Gastroesophageal sphincter (tissue), 4 donors: ENCODE measurements around the gene NSDHL. TPM values are rescaled to one million over a fixed set of nuclear protein-coding genes. Genes with fewer than 3 reads are reported as not detected.

ENCODE experiments used
- ATAC-seq: fragments of 150-250 bp; one replicate; pipeline ENCODE4 v1.9.1; 2016; ENCODE audit warnings: mild to moderate bottlenecking, moderate library complexity
- H3K27ac ChIP-seq, 4 donors: fragments of 200-600 bp; sonication (generic) in 3 of 4; 1 replicate in 3 of 4; 2 replicates in 1 of 4; pipeline ENCODE4 v1.5.1; 2016 to 2019
- H3K27me3 ChIP-seq: fragments of 200-600 bp; sonication (generic); one replicate; pipeline ENCODE4 v1.5.1; 2019
- H3K36me3 ChIP-seq, 2 donors: fragments of 200-600 bp; sonication (generic); one replicate each; pipeline ENCODE4 v1.5.1; 2019; ENCODE audit warnings: control low read depth in 1 of 2
- H3K4me1 ChIP-seq, 3 donors: fragments of 200-600 bp; sonication (generic); 1 replicate in 2 of 3; 2 replicates in 1 of 3; pipeline ENCODE4 v1.5.1; 2016 to 2019; ENCODE audit warnings: control low read depth in 2 of 3
- H3K4me3 ChIP-seq, 2 donors: fragments of 200-600 bp; sonication (generic); one replicate each; pipeline ENCODE4 v1.5.1; 2019; ENCODE audit warnings: mild to moderate bottlenecking in 1 of 2, moderate library complexity in 1 of 2
- H3K9me3 ChIP-seq, 3 donors: fragments of 200-600 bp; sonication (generic); one replicate each; pipeline ENCODE4 v1.5.1; 2017 to 2019; ENCODE audit warnings: control low read depth in 2 of 3
- EP300 ChIP-seq: sonication (generic); formaldehyde crosslinking; IDR thresholded peaks from one replicate; pipeline ENCODE4 v1.6.1; 2017; ENCODE audit warnings: antibody characterized with exemption, mild to moderate bottlenecking
- POLR2A ChIP-seq, 2 donors: fragments of 450-650 bp; IDR thresholded peaks; one replicate each; pipeline ENCODE4 v1.6.1; 2017; ENCODE audit warnings: antibody characterized with exemption in 2 of 2, mild to moderate bottlenecking in 2 of 2, moderate library complexity in 1 of 2
- POLR2AphosphoS5 ChIP-seq: sonication (generic); formaldehyde crosslinking; IDR thresholded peaks from one replicate; pipeline ENCODE4 v1.6.1; 2017; ENCODE audit warnings: antibody characterized with exemption
- whole genome bisulfite sequencing, 2 donors: methylation state at CpG; one replicate each; pipeline ENCODE4 v1.1.5; 2018; ENCODE audit warnings: low coverage in 1 of 2; 5-methylcytosine and 5-hydroxymethylcytosine counted together
- total RNA-seq, 4 donors: library from RNA; depleted of rRNA; stranded (reverse); fragments of >200 nt; gene quantifications; one replicate each; pipeline ENCODE4 v1.1.0, GENCODE V29; 2016
- TF ChIP-seq, protein P1 (sequence below), 4 experiments: fragments of 200-600 bp in 2 of 4; fragments of 450-650 bp in 2 of 4; sonication (generic) in 1 of 4; IDR thresholded peaks; one replicate each; pipeline ENCODE4 v1.5.1; 2017 to 2019; ENCODE audit warnings: antibody characterized with exemption in 4 of 4, mild to moderate bottlenecking in 2 of 4, moderate library complexity in 2 of 4

NSDHL gene
- total RNA-seq, 4 donors from 2014 or later, result 3.7 to 14.2 (median 10.8) TPM

DNA sequence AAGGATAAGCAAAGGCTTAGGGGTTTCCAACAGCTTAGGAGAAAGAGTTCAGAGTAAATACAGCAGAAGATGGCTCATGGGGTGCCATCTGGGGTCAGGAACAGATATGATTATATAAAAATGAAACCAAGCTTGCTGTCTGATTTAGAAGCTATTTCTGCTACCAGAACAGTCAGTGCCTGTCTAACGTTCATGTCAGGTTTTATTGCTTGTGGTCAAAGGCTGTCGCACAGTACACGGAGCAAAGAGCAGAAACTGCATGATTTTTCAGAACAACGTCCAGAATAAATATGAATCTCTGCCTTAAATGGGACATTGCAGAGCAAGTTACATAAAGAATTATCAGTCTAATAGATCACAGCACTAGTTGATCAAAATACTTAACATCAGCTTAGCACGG is 17.7 kb upstream of the NSDHL start:
- Histone ChIP-seq H3K36me3 (no peaks in the 10 kb centered on the region), H3K9me3 (no peaks in the 10 kb centered on the region)
- TF ChIP-seq POLR2AphosphoS5, result no peak

DNA sequence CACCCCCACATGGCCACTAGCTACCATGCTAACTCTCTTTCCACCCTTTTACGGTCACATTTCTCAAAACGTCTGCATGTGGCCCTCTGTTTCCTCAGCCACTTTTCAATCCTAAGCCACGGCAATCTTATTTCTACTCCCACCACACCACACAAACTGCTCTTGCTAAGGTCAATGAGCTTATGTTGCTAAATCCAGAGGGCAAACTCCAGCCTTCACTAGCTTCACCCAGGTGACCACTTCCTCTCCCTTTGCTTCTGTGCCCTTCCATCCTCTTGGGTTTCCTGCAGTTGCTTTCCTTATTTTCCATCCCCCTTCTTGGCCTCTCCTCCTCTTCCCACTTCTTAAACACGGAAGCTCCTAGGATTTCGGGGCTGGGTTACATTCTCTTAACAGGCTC is 16.8 kb upstream of the NSDHL start:
- H3K36me3 ChIP-seq, result no peaks in the 10 kb centered on the region
- ATAC-seq, result no peak
- H3K9me3 ChIP-seq, result no peaks in the 10 kb centered on the region

More for the DNA sequence above, 17.7 kb upstream of the NSDHL start:
- no peak for ATAC-seq
- no peak overlapping the region for H3K4me3 ChIP-seq
- peaks cover 3% of the 10 kb centered on the region for H3K27me3 ChIP-seq
- WGBS, 2 donors, result 42 to 56% methylated on average over 5 of the region's 5 CpGs
- no peak overlapping the region for H3K27ac ChIP-seq
- no peaks in the 10 kb centered on the region for H3K4me1 ChIP-seq

DNA sequence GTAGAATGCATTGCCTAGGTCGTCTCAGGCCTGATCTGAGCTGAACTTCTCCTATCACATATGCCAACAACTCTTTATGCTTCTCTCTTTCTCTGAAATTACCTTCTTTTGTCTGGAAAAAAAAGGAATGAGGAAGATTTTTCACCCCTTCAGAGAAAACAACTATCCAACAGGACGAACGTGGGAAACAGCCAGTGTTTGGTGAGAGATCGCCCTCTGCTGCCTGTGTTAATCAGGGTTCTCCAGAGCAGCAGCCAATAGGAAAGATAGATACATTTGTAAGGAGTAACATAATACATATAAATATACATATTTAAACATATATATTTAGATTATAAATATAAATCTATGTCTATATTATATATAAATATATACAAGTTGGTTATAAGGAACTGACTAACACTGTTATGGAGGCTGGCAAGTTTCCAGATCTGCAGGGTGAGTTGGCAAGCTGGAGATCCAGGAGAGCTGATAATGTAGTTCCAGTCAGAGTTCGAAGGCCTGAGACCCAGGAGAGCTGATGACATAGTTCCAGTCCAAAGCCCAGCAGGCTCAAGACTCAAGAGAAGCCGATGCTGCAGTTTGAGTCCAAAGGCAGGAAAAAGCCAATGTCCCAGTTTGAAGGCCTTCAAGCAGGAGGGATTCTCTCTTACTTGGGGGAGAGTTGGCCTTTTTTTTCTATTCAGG is 13.6 kb upstream of the NSDHL start:
- TF ChIP-seq EP300 (no peak), POLR2A (IDR thresholded peaks at IDR 0.05) (no peak), POLR2AphosphoS5 (no peak)
- TF ChIP-seq, protein P1, sequence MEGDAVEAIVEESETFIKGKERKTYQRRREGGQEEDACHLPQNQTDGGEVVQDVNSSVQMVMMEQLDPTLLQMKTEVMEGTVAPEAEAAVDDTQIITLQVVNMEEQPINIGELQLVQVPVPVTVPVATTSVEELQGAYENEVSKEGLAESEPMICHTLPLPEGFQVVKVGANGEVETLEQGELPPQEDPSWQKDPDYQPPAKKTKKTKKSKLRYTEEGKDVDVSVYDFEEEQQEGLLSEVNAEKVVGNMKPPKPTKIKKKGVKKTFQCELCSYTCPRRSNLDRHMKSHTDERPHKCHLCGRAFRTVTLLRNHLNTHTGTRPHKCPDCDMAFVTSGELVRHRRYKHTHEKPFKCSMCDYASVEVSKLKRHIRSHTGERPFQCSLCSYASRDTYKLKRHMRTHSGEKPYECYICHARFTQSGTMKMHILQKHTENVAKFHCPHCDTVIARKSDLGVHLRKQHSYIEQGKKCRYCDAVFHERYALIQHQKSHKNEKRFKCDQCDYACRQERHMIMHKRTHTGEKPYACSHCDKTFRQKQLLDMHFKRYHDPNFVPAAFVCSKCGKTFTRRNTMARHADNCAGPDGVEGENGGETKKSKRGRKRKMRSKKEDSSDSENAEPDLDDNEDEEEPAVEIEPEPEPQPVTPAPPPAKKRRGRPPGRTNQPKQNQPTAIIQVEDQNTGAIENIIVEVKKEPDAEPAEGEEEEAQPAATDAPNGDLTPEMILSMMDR (IDR thresholded peaks at IDR 0.05), result no peak
- 22 to 42% methylated on average over 4 to 5 of the region's 6 CpGs for WGBS, 2 donors

More for the DNA sequence above, 16.8 kb upstream of the NSDHL start:
- no peak overlapping the region for H3K27ac ChIP-seq
- peaks cover 3% of the 10 kb centered on the region for H3K27me3 ChIP-seq
- TF ChIP-seq EP300, result no peak
- TF ChIP-seq POLR2A (IDR thresholded peaks at IDR 0.05), result no peak
- no peak for TF ChIP-seq POLR2AphosphoS5
- TF ChIP-seq, protein P1 (IDR thresholded peaks at IDR 0.05), result no peak
- H3K4me1 ChIP-seq, result no peaks in the 10 kb centered on the region
- H3K4me3 ChIP-seq, result no peak overlapping the region
- WGBS, 2 donors, result 72 to 77% methylated on average over 4 to 5 of the region's 5 CpGs

DNA sequence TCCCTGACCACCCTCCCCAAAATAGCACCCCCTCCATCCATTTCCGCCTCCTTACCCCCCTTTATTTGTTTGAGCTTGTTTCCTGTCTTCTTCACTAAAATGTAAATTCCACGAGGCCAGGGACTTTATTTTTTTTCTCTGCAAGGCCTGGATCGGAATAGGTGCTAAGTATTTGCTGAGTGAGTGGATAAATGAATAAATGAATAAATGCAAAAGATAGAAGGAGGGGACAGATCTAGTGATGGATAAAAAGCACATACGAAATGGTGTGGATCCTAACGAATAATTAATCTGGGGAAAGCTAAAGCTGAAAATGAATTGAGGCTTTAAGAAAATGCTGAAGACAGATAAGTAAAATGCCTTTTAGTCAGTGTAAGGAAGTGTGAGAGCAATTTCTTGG is 12.5 kb upstream of the NSDHL start:
- H3K4me1 ChIP-seq, result no peaks in the 10 kb centered on the region
- H3K27ac ChIP-seq, result no peak overlapping the region
- H3K36me3 ChIP-seq, result no peaks in the 10 kb centered on the region
- 50 to 60% methylated on average over 1 to 2 of the region's 5 CpGs for WGBS, 2 donors
- no peak overlapping the region for H3K4me3 ChIP-seq
- ATAC-seq, result no peak
- TF ChIP-seq EP300 (no peak), POLR2AphosphoS5 (no peak)
- TF ChIP-seq, protein P1 (IDR thresholded peaks at IDR 0.05), result no peak
- H3K27me3 ChIP-seq, result no peaks in the 10 kb centered on the region
- H3K9me3 ChIP-seq, result no peaks in the 10 kb centered on the region

More for the DNA sequence above, 13.6 kb upstream of the NSDHL start:
- H3K9me3 ChIP-seq, result no peaks in the 10 kb centered on the region
- H3K27ac ChIP-seq, result no peak overlapping the region
- H3K36me3 ChIP-seq, result no peaks in the 10 kb centered on the region
- no peak overlapping the region for H3K4me3 ChIP-seq
- ATAC-seq, result no peak
- no peaks in the 10 kb centered on the region for H3K27me3 ChIP-seq
- no peaks in the 10 kb centered on the region for H3K4me1 ChIP-seq

DNA sequence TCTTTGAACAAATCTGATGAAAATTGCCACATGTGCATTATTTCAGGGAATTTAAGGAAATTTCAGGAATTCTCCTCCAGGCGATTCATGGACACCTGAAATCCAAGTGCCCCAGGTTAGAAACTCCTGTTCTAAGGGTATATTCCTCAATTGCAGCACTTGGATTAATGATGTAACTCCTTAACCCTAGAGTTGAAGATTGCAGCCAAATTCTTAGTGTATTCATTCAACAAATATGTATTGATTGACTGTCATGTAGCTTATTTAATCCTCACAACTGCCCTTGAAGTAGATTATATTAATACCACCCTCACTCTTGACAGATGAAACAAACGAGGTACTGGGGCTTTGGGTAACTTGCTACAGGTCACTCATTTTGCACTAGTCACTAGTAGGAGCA is 11.6 kb upstream of the NSDHL start:
- ATAC-seq, result no peak
- Histone ChIP-seq H3K4me3 (no peak overlapping the region), H3K27me3 (no peaks in the 10 kb centered on the region), H3K36me3 (no peaks in the 10 kb centered on the region), H3K4me1 (no peaks in the 10 kb centered on the region), H3K27ac (no peak overlapping the region), H3K9me3 (no peaks in the 10 kb centered on the region)
- TF ChIP-seq POLR2AphosphoS5 (no peak), EP300 (no peak), POLR2A (IDR thresholded peaks at IDR 0.05) (no peak)
- TF ChIP-seq, protein P1 (IDR thresholded peaks at IDR 0.05), result no peak
- WGBS, 2 donors, result 67 to 100% methylated on average over 1 of the region's 2 CpGs
